Activated naive CD4-positive, alpha-beta T cell treated with anti-CD3 and anti-CD28 coated beads, Interleukin-2, amount 50 U/mL, for 16 hours (primary cell): Measurements from ENCODE around the gene ATP13A2.
"Not testable (repeated sequence)": the region's sequence is repeated elsewhere in the genome, so short reads cannot be mapped to it uniquely, and the experiment has no call there.

Source experiments
- DNase-seq: peaks from one replicate; pipeline ENCODE4 v3.0.0-alpha.2; 2020

Gene ATP13A2

GRCh38 chr1:16949026-16949425 is 62.7 kb downstream of the ATP13A2 start:
- not testable (repeated sequence) for DNase-seq

- DNase-seq, result not testable (repeated sequence)
Measured at GRCh38 chr1:16948282-16948891, 63.3 kb downstream of the ATP13A2 start.

GRCh38 chr1:16946646-16947045 is 65.1 kb downstream of the ATP13A2 start:
- DNase-seq, result no peak

- not testable (repeated sequence) for DNase-seq
Measured at GRCh38 chr1:16946185-16946584, 65.5 kb downstream of the ATP13A2 start.

GRCh38 chr1:16945512-16945911 is 66.2 kb downstream of the ATP13A2 start:
- DNase-seq, result not testable (repeated sequence)

- no peak for DNase-seq
Measured at GRCh38 chr1:16944038-16944437, 67.7 kb downstream of the ATP13A2 start.

- DNase-seq, result not testable (repeated sequence)
Measured at GRCh38 chr1:16939386-16940180, 72.1 kb downstream of the ATP13A2 start.

- DNase-seq, result no peak
Measured at GRCh38 chr1:16938351-16939321, 73.1 kb downstream of the ATP13A2 start.

GRCh38 chr1:16936580-16936979 is 75.1 kb downstream of the ATP13A2 start:
- not testable (repeated sequence) for DNase-seq
